Measurements from ENCODE around the gene NARS2. TPM values are rescaled to one million over a fixed set of nuclear protein-coding genes. Genes with fewer than 3 reads are reported as not detected.

NARS2 gene
- total RNA-seq, 1 experiment from 2014 or later, result 46.7 TPM

- no TSS peak for BruUV-seq (replicated peaks)
- no peaks in the 10 kb centered on the region for H3K27me3 ChIP-seq (replicated peaks; ENCODE audit: insufficient read depth, low read depth, low read length, poor library complexity)
- ChIA-PET POLR2A (ENCODE audit: low non-redundant PET) (no interaction called here), CTCF (interaction anchor here (0.6 kb wide), 1 partner anchor 11 kb away, joined by 3 read pairs; no protein-coding TSS in a partner anchor)
- no peaks in the 10 kb centered on the region for H3K9me3 ChIP-seq (ENCODE audit: low read depth, low read length, poor library complexity, severe bottlenecking)
- intact Hi-C loops (cut with micrococcal nuclease; ENCODE audit: unreplicated experiment), result no loop called here
- no peak overlapping the region for H3K4me3 ChIP-seq (ENCODE audit: low read depth, low read length, poor library complexity, severe bottlenecking)
- no peak overlapping the region for H3K27ac ChIP-seq (ENCODE audit: low read depth, low read length, poor library complexity, severe bottlenecking)
- H3K36me3 ChIP-seq (ENCODE audit: insufficient read depth, low read length, poor library complexity, severe bottlenecking), result no peaks in the 10 kb centered on the region
- TF ChIP-seq EZH2 (IDR thresholded peaks at IDR 0.05; ENCODE audit: borderline replicate concordance, low read depth, low read length, poor library complexity, severe bottlenecking), result no peak
- TF ChIP-seq, protein P1, sequence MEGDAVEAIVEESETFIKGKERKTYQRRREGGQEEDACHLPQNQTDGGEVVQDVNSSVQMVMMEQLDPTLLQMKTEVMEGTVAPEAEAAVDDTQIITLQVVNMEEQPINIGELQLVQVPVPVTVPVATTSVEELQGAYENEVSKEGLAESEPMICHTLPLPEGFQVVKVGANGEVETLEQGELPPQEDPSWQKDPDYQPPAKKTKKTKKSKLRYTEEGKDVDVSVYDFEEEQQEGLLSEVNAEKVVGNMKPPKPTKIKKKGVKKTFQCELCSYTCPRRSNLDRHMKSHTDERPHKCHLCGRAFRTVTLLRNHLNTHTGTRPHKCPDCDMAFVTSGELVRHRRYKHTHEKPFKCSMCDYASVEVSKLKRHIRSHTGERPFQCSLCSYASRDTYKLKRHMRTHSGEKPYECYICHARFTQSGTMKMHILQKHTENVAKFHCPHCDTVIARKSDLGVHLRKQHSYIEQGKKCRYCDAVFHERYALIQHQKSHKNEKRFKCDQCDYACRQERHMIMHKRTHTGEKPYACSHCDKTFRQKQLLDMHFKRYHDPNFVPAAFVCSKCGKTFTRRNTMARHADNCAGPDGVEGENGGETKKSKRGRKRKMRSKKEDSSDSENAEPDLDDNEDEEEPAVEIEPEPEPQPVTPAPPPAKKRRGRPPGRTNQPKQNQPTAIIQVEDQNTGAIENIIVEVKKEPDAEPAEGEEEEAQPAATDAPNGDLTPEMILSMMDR (conservative IDR thresholded peaks at IDR 0.05; ENCODE audit: low read depth, low read length), result no peak
- H3K4me1 ChIP-seq (ENCODE audit: insufficient read depth, low read length, poor library complexity, severe bottlenecking), result peaks cover 10% of the 10 kb centered on the region
- no peak for DNase-seq (ENCODE audit: low spot score)
Measured at GRCh38 chr11:78402847-78403246, 171.8 kb downstream of the NARS2 start.

GRCh38 chr11:78400702-78401101 is 174.0 kb downstream of the NARS2 start:
- H3K36me3 ChIP-seq (ENCODE audit: insufficient read depth, low read length, poor library complexity, severe bottlenecking), result no peaks in the 10 kb centered on the region
- H3K9me3 ChIP-seq (ENCODE audit: low read depth, low read length, poor library complexity, severe bottlenecking), result no peaks in the 10 kb centered on the region
- TF ChIP-seq, protein P1 (conservative IDR thresholded peaks at IDR 0.05; ENCODE audit: low read depth, low read length), result no peak
- no peak for TF ChIP-seq EZH2 (IDR thresholded peaks at IDR 0.05; ENCODE audit: borderline replicate concordance, low read depth, low read length, poor library complexity, severe bottlenecking)
- POLR2A ChIA-PET (ENCODE audit: low non-redundant PET), result no interaction called here
- BruUV-seq (replicated peaks), result no TSS peak
- CTCF ChIA-PET, result no interaction called here
- H3K4me3 ChIP-seq (ENCODE audit: low read depth, low read length, poor library complexity, severe bottlenecking), result no peak overlapping the region
- peaks cover 10% of the 10 kb centered on the region for H3K4me1 ChIP-seq (ENCODE audit: insufficient read depth, low read length, poor library complexity, severe bottlenecking)
- H3K27ac ChIP-seq (ENCODE audit: low read depth, low read length, poor library complexity, severe bottlenecking), result no peak overlapping the region
- intact Hi-C loops (cut with micrococcal nuclease; ENCODE audit: unreplicated experiment), result no loop called here
- H3K27me3 ChIP-seq (replicated peaks; ENCODE audit: insufficient read depth, low read depth, low read length, poor library complexity), result no peaks in the 10 kb centered on the region
- DNase-seq (ENCODE audit: low spot score), result no peak

- no peaks in the 10 kb centered on the region for H3K27me3 ChIP-seq (replicated peaks; ENCODE audit: insufficient read depth, low read depth, low read length, poor library complexity)
- no TSS peak for BruUV-seq (replicated peaks)
- no peak for DNase-seq (ENCODE audit: low spot score)
- no peaks in the 10 kb centered on the region for H3K36me3 ChIP-seq (ENCODE audit: insufficient read depth, low read length, poor library complexity, severe bottlenecking)
- peaks cover 10% of the 10 kb centered on the region for H3K4me1 ChIP-seq (ENCODE audit: insufficient read depth, low read length, poor library complexity, severe bottlenecking)
- no peak overlapping the region for H3K4me3 ChIP-seq (ENCODE audit: low read depth, low read length, poor library complexity, severe bottlenecking)
- intact Hi-C loops (cut with micrococcal nuclease; ENCODE audit: unreplicated experiment), result no loop called here
- CTCF ChIA-PET, result no interaction called here
- no peaks in the 10 kb centered on the region for H3K9me3 ChIP-seq (ENCODE audit: low read depth, low read length, poor library complexity, severe bottlenecking)
- no peak overlapping the region for H3K27ac ChIP-seq (ENCODE audit: low read depth, low read length, poor library complexity, severe bottlenecking)
- TF ChIP-seq, protein P1 (conservative IDR thresholded peaks at IDR 0.05; ENCODE audit: low read depth, low read length), result no peak
- no peak for TF ChIP-seq EZH2 (IDR thresholded peaks at IDR 0.05; ENCODE audit: borderline replicate concordance, low read depth, low read length, poor library complexity, severe bottlenecking)
- POLR2A ChIA-PET (ENCODE audit: low non-redundant PET), result no interaction called here
Measured at GRCh38 chr11:78400116-78400515, 174.5 kb downstream of the NARS2 start.
